GM08714 (cell line): Measurements from ENCODE around the gene LDLRAD3.

Experiments used
- H3K4me3 ChIP-seq: fragments of 200-500 bp; sonication (Bioruptor generic); 2 replicates; pipeline ENCODE4 v1.5.1; 2014; ENCODE audit warnings: mild to moderate bottlenecking, low read length, inconsistent platforms
- ZNF274 ChIP-seq: IDR thresholded peaks from 2 replicates; pipeline ENCODE4 v1.6.1; 2012; ENCODE audit warnings: mild to moderate bottlenecking, low read depth, low read length

Gene LDLRAD3

GRCh38 chr11:35980686-35981390 lies 37.0 kb downstream of the LDLRAD3 start:
- no peak overlapping the region for H3K4me3 ChIP-seq
- TF ChIP-seq ZNF274 = no peak

GRCh38 chr11:35981581-35981980 lies 37.7 kb downstream of the LDLRAD3 start:
- no peak for TF ChIP-seq ZNF274
- H3K4me3 ChIP-seq = no peak overlapping the region

GRCh38 chr11:35982061-35982460 lies 38.2 kb downstream of the LDLRAD3 start:
- H3K4me3 ChIP-seq = no peak overlapping the region
- no peak for TF ChIP-seq ZNF274

GRCh38 chr11:35983981-35984380 lies 40.1 kb downstream of the LDLRAD3 start:
- H3K4me3 ChIP-seq = no peak overlapping the region
- no peak for TF ChIP-seq ZNF274

- no peak overlapping the region for H3K4me3 ChIP-seq
- no peak for TF ChIP-seq ZNF274
Measured at GRCh38 chr11:35986947-35987346, 43.1 kb downstream of the LDLRAD3 start.

- no peak for TF ChIP-seq ZNF274
- H3K4me3 ChIP-seq = no peak overlapping the region
Measured at GRCh38 chr11:35990170-35990569, 46.3 kb downstream of the LDLRAD3 start.

- no peak overlapping the region for H3K4me3 ChIP-seq
- TF ChIP-seq ZNF274 = no peak
Measured at GRCh38 chr11:35990816-35991215, 47.0 kb downstream of the LDLRAD3 start.

- no peak overlapping the region for H3K4me3 ChIP-seq
- TF ChIP-seq ZNF274 = no peak
Measured at GRCh38 chr11:35992548-35992947, 48.7 kb downstream of the LDLRAD3 start.

- no peak for TF ChIP-seq ZNF274
Measured at GRCh38 chr11:35994421-35994820, 50.6 kb downstream of the LDLRAD3 start.

GRCh38 chr11:35995681-35996271 lies 51.9 kb downstream of the LDLRAD3 start:
- TF ChIP-seq ZNF274 = no peak
- no peak overlapping the region for H3K4me3 ChIP-seq

More at GRCh38 chr11:35994421-35994820, 50.6 kb downstream of the LDLRAD3 start:
- H3K4me3 ChIP-seq = no peak overlapping the region

- no peak overlapping the region for H3K4me3 ChIP-seq
- no peak for TF ChIP-seq ZNF274
Measured at GRCh38 chr11:35997902-35998520, 54.1 kb downstream of the LDLRAD3 start.

- no peak for TF ChIP-seq ZNF274
- H3K4me3 ChIP-seq = no peak overlapping the region
Measured at GRCh38 chr11:35998634-35999033, 54.8 kb downstream of the LDLRAD3 start.

GRCh38 chr11:36000616-36001190 lies 56.8 kb downstream of the LDLRAD3 start:
- no peak overlapping the region for H3K4me3 ChIP-seq
- TF ChIP-seq ZNF274 = no peak

GRCh38 chr11:36002196-36002595 lies 58.3 kb downstream of the LDLRAD3 start:
- TF ChIP-seq ZNF274 = no peak
- no peak overlapping the region for H3K4me3 ChIP-seq

- no peak for TF ChIP-seq ZNF274
- H3K4me3 ChIP-seq = no peak overlapping the region
Measured at GRCh38 chr11:36002796-36003195, 58.9 kb downstream of the LDLRAD3 start.
